MG63 (cell line): ENCODE data around the gene TMC2. TPM values are rescaled to one million over a fixed set of nuclear protein-coding genes. Genes with fewer than 3 reads are reported as not detected.
A peak's percentile ranks its signal among the peaks of the same experiment; 100 is the strongest.
"Not testable (repeated sequence)": the region's sequence is repeated elsewhere in the genome, so short reads cannot be mapped to it uniquely, and the experiment has no call there.

Source experiments
- DNase-seq: peaks from one replicate; pipeline ENCODE4 v3.0.0-alpha.2; 2020
- H3K27me3 ChIP-seq: fragments of 250-450 bp; sonication (Bioruptor Pico); 2 replicates; pipeline ENCODE4 v1.5.1; 2020; ENCODE audit warnings: mild to moderate bottlenecking, moderate library complexity
- H3K36me3 ChIP-seq: fragments of 250-450 bp; sonication (Bioruptor Pico); 2 replicates; pipeline ENCODE4 v1.5.1; 2020; ENCODE audit warnings: mild to moderate bottlenecking, moderate library complexity
- H3K4me3 ChIP-seq: fragments of 250-450 bp; sonication (Bioruptor Pico); 2 replicates; pipeline ENCODE4 v1.5.1; 2020; ENCODE audit warnings: mild to moderate bottlenecking, moderate library complexity
- H3K9me3 ChIP-seq: fragments of 250-450 bp; sonication (Bioruptor Pico); 2 replicates; pipeline ENCODE4 v1.5.1; 2020; ENCODE audit warnings: mild to moderate bottlenecking, moderate library complexity
- total RNA-seq: library from RNA; depleted of rRNA; stranded (reverse); fragments of >200 nt; shearing (Covaris generic); gene quantifications from 2 replicates; pipeline ENCODE4 v1.2.3, GENCODE V29; 2014; ENCODE audit warnings: low replicate concordance

Gene TMC2
- total RNA-seq, 1 experiment from 2014 or later, result not detected

DNA sequence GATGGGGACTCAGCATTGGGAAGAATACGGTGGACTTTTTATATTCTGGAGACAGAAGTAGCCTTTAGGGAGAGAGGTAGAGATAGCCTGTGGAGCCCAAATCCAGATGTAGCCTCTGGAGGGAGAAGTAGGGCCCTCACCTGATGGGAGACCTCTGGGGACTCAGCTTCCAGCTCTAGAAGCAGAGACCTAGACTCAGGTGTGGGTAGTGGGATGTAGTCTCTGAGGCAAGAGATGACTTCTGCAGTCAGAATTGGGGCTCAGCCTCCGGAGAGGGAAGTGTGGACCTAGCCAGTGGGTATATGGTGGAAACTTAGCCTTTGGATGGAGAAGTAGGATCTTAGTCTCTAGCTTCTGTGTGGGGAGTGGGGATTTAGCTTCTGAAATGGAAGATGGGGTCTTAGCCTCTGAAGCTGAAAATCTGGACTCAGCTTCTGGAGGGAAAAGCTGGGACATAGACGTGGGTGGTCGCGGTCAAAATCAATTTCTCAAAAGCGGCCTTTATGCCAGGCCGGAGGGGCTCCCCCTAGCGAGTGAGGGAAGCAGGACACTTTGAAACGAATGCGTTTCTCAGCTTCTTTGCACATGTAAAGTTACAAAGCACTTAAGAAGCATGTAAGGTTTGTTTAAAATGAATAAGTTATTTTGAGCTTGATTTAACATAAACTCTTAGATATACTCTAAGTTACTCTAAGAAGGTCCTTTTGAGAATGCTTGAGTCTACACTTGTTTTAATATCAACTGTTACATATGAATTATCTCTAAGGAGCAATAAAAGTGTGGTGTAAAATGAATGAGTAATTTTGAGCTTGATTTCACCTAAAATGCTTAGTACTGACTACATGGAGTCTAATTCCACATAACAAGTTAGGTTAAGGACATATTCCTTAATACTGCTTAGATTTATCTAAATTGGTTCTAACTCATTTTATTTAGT, 14.7 kb upstream of the TMC2 start:
- peak; percentile 19 for DNase-seq
- Histone ChIP-seq H3K9me3 (no peaks in the 10 kb centered on the region), H3K27me3 (no peaks in the 10 kb centered on the region), H3K36me3 (no peaks in the 10 kb centered on the region), H3K4me3 (no peak overlapping the region)

DNA sequence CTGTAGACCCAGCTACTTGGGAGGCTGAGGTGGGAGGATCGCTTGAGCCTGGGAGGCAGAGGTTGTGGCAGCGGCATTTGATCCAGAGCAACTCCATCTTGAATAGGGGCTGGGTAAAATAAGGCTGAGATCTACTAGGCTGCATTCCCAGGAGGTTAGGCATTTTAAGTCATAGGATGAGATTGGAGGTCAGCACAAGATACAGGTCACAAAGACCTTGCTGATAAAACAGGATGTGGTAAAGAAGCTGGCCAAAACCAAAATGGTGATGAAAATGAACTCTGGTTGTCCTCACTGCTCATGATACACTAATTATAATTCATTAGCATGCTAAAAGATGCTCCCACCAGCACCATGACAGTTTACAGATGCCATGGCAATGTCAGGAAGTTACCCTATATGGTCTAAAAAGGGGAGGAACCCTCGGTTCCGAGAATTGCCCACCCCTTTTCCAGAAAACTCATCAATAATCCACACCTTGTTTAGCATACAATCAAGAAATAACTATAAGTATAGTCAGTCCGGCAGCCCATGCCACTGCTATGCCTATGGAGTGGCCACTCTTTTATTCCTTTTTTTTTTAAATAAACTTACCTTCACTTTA, 13.4 kb upstream of the TMC2 start:
- H3K36me3 ChIP-seq, H3K4me3 ChIP-seq, H3K27me3 ChIP-seq, H3K9me3 ChIP-seq, DNase-seq: not testable (repeated sequence)

DNA sequence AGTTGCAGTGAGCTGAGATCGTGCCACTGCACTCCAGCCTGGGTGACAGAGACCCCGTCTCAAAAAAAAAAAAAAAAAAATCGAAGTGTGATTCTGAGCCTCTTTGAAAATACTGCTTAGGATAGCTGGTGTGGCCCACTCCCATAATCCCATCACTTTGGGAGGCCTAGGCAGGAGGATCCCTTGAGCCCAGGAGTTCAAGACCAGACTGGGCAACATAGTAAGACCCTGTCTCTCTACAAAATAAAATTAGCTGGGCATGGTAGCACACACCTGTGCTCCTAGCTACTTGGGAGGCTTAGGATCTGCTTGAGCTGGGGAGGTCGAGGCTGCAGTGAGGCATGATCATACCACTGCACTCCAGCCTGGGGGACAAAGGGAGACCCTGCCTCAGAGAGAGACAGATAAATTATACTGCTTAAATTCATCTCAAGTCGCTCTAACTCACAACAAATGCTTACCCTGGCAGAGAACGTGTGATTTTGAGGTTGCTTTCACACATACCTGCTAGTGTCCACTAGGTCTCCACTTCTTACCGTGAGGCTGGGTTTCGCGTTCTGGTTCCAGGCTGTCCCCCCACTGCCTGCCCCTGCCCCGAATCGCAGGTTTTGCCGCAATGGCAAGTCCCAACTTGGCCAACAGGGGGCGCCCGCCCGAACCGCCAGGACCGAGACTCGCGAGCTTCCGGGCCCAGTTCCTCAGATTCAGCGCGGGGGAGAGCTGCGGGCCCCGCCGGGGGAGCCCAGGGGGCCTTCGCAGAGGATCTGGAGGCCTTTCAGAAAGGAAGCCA, 12.3 kb upstream of the TMC2 start:
- peak; percentile 72 for DNase-seq
- Histone ChIP-seq H3K36me3 (no peaks in the 10 kb centered on the region), H3K9me3 (no peaks in the 10 kb centered on the region), H3K4me3 (peak overlapping the region; percentile 66), H3K27me3 (no peaks in the 10 kb centered on the region)

DNA sequence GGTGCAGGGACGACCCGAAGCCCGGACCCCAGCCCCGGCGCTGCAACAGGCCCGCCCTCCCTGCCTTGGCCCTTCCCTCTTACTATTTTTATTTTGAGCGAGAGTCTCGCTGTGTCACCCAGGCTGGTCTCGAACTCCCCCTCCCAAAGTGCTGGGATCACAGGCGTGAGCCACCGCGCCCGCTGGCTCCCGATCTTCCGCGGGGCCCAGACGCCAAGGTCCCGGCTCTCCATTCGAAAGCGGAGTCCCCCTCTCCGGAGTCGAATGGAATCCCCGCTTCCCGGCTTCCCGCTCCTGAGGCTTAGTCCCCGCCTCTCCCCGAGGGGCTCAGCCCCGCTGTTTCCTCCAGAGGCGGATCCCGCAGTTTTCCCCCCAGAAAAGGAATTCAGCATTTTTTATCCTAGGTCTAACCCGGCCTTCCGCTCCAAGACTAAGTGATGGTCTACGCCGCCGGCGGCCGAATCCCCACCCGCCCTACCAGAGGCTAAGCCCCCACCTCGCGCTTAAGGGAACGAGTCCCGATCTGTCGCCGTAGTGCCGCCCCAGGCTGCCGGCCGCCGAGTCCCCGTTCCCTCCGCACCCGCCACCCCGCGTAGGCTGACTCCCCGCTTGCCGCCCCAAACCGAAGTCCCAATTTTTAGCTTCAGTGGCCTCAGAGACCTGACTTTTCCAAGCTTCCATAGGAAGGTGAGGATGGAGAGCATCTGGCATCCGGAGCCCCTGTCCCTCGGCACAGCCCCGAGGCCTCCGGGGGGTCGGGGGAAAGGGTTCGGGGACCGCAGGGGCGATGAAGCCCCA, 11.5 kb upstream of the TMC2 start:
- Histone ChIP-seq H3K4me3 (peak overlapping the region; percentile 66), H3K36me3 (no peaks in the 10 kb centered on the region), H3K27me3 (no peaks in the 10 kb centered on the region), H3K9me3 (no peaks in the 10 kb centered on the region)
- peak; percentile 30 for DNase-seq

DNA sequence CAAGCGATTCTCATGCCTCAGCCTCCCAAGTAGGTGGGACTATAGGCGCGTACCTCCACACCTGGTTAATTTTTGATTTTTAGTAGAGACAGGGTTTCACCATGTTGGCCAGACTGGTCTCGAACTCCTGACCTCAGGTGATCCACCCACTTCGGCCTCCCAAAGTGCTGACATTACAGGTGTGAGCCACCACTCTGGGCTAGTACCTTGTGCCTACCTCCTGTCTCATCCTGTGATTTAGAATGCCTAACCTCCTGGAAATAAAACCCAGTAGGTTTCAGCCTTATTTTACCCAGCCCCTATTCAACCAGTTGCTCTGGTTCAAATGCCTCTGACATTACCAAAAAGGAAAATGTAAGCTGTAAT, 10.2 kb upstream of the TMC2 start:
- not testable (repeated sequence) for H3K27me3 ChIP-seq, H3K4me3 ChIP-seq, H3K9me3 ChIP-seq, DNase-seq, H3K36me3 ChIP-seq

DNA sequence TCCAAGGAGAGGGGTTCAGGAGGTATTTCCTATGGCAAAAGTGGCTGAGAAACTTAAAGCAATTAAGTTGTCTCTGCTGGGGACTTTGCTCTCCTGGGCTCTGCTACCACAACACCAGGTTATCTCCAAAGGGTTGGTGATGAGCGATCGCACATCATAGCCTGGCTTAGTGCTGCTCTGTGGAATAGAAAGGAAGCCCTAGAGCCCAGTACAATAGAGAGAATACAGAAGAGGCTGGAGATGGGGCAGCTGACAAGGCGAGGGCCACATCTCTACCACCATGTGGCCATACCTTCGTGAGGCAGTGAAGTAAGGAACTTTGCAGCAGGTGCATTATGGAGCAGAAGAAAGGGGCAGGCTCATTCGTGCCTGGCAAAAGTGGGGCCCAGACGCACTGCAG, 8.6 kb upstream of the TMC2 start:
- Histone ChIP-seq H3K27me3 (no peaks in the 10 kb centered on the region), H3K9me3 (no peaks in the 10 kb centered on the region), H3K4me3 (no peak overlapping the region), H3K36me3 (no peaks in the 10 kb centered on the region)
- no peak for DNase-seq

DNA sequence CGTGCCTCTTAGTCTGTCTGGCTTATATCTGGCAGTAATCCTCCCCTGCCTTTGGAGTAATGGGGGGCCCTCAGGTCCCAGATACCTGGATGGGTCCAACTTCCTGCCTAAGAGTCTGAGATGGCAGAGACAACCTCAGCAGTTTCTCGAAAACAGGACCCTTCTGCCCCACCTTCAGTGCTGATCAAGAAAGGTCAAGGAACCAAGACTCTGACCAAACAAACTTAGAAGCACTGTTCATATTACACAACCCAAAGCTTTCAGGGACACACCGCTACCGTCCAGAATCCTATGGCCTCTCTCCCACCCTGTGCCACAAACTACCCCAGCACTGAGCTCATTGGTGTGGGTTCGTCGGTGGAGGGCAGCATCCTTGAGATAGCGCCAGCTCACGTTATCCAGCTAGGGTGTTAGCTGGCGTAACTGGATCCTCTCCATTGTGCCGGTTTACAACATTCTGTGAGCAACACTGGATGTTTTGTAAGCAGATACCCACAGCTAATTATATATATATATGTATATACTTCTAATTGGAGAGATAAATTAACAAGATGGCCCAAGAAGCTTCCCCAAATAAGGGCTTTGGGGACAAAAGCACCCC, 7.6 kb upstream of the TMC2 start:
- Histone ChIP-seq H3K27me3 (no peaks in the 10 kb centered on the region), H3K36me3 (no peaks in the 10 kb centered on the region), H3K9me3 (no peaks in the 10 kb centered on the region), H3K4me3 (no peak overlapping the region)
- no peak for DNase-seq

DNA sequence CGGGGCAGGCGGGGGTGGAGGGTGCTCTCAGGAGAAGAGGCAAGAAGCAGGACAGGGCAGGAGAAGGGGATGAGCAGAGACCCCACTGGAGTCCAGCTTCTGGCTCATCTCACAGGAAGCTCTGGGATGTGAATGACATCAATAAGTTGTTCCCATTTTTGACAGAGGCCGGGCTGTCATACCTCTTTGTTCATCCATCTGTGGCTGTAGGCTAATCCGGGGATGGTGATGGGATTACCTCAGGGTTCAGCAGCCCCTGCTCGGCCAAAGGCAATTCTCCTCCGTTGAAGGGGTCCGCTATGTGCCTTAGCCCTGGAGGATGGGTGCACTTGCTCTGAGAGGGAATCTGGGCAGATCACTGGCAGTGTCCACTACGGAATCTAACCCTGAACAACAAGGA, 3.3 kb upstream of the TMC2 start:
- no peak overlapping the region for H3K4me3 ChIP-seq
- no peaks in the 10 kb centered on the region for H3K36me3 ChIP-seq
- H3K27me3 ChIP-seq, result no peaks in the 10 kb centered on the region
- no peaks in the 10 kb centered on the region for H3K9me3 ChIP-seq
- no peak for DNase-seq

DNA sequence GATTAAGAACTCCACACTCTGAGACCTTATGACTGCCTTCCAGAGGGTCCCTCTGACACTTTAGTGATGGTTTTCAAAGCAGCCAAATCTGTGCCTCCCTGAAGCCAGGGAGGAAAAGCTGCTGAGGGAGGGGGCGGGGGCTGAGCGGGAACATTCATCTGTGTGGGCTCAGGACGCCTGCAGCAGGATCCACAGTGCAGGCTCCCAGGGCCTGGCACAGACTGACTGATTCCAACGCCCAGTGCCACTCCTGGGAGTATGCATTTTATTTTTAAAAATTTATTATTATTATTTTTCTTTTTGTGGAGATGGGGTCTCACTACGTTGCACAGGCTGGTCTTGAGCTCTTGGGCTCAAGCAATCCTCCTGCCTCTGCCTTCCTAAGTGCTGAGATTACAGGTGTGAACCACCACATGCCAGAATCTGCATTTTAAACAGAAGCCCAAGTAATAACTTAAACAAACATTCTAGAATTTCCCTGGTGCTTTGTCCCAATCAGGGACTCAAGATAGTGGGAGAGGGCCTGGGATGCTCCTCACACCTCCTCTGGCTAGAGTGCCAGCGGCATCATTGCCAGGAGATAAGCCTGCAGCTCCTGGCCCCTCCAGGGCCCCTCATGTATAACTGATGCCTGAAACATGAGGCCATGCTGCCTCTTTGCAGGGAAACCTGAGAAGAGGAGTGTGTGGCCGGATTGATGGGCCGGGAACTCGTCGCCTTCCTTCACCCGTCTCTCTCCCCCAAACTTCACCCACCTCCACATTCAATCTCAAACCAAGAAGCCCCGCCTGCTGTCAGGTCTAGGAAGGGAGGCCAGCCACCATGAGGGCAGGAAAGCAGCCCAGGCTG, 438 bp upstream of the TMC2 start:
- no peak overlapping the region for H3K4me3 ChIP-seq
- H3K9me3 ChIP-seq, result no peaks in the 10 kb centered on the region
- H3K27me3 ChIP-seq, result no peaks in the 10 kb centered on the region
- H3K36me3 ChIP-seq, result no peaks in the 10 kb centered on the region
- DNase-seq, result no peak

DNA sequence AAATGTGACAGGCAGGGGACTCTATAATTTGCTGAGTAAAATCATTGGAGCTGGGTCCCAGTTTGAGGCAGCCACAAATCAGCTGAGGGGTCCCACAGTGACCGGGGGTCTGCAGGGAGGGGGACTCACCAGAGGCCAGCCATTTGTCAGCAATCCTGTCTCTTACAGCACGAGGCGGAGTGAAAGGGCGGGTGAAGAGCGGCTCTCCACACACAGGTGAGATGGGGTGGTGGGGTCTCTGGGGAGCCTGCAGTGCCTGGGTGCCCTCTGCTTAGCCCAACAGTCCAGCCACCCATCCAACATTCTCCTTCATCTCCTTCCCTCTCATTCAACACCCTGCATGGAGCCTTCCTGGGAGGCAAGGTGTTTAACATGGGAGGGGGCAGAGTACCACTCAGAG, 728 bp downstream of the TMC2 start:
- no peaks in the 10 kb centered on the region for H3K27me3 ChIP-seq
- no peaks in the 10 kb centered on the region for H3K36me3 ChIP-seq
- DNase-seq, result no peak

DNA sequence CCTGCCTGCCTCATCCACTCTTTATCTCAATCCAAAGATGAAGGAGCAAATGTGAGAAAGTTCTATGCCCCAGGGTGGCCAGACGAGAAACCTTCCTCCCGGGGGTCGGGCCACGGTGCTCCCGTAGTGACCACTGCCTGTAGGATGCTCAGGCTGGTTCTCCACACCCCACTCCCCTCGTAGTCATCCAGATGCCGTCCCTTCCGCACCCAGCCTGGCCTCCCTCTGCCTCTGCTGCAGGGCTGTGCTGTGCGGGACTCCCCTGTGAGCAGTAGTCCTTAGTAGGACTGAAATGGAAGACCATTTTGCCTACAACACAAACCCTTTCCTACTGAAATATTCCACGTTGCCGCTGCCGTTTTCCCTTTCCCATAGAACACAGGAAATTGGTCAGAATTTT, 2.0 kb downstream of the TMC2 start:
- H3K27me3 ChIP-seq, result no peaks in the 10 kb centered on the region
- no peaks in the 10 kb centered on the region for H3K36me3 ChIP-seq
- DNase-seq, result no peak
- H3K9me3 ChIP-seq, result no peaks in the 10 kb centered on the region
- H3K4me3 ChIP-seq, result no peak overlapping the region

More for the DNA sequence above, 728 bp downstream of the TMC2 start:
- H3K9me3 ChIP-seq, result no peaks in the 10 kb centered on the region
- H3K4me3 ChIP-seq, result no peak overlapping the region

DNA sequence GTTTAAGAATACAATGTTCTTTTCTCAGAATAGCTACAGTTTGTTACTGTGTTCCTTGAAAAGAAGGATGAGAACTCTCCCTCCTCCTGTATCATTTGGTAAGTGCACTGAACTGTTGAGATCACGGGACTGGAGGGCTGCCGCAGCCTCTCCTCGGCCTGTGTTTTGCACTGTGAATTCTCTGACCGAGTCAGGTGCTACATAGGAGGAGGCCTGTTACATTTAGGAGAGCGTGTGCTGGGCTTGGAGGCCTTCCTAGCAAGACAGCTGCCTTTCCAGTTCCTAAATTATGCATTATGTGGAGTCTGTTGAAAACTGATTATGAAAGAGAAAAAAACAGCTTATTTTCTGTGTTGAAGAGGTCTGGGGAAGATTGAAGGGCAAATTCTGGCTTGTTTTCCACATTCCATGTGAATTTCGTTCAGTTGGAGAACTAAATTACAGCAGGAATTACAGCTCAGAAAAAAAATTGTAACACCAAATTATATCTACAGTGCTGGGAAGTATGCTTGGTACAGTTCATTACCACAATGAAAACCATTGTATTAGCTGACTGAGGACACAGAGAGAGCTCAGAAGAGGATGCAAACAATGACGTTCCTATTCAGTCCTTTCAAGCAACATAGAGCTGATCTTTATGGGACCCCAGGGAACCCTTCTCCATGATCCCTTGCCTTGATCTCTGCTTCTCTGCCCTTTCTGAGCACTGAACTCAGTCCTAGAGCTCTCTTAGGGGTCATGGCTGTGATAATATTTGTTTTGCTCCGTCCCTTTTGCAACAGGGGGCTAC, 2.8 kb downstream of the TMC2 start:
- H3K4me3 ChIP-seq, result no peak overlapping the region
- no peaks in the 10 kb centered on the region for H3K36me3 ChIP-seq
- no peaks in the 10 kb centered on the region for H3K27me3 ChIP-seq

DNA sequence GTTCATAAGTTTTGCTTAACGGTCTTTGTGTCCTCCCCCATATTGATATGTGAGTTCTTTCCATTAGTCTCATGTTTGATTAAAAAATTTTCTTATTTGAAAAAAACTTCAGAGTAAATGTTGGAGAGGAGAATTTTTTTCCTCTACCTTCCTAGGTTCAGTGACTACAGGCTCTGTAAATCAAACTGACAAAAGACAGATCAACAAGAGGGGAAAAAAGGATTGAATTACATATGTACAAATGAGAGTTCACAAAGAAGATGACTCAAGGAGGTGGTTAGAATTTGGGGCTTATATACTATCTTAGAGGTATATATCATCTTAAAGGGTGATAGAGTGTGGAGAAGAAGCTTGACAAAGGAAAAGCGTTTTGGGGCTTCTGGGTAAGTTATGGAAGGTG, 5.6 kb downstream of the TMC2 start:
- no peak overlapping the region for H3K4me3 ChIP-seq
- H3K9me3 ChIP-seq, result no peaks in the 10 kb centered on the region
- no peaks in the 10 kb centered on the region for H3K27me3 ChIP-seq
- DNase-seq, result no peak
- no peaks in the 10 kb centered on the region for H3K36me3 ChIP-seq

More for the DNA sequence above, 2.8 kb downstream of the TMC2 start:
- no peaks in the 10 kb centered on the region for H3K9me3 ChIP-seq
- no peak for DNase-seq

DNA sequence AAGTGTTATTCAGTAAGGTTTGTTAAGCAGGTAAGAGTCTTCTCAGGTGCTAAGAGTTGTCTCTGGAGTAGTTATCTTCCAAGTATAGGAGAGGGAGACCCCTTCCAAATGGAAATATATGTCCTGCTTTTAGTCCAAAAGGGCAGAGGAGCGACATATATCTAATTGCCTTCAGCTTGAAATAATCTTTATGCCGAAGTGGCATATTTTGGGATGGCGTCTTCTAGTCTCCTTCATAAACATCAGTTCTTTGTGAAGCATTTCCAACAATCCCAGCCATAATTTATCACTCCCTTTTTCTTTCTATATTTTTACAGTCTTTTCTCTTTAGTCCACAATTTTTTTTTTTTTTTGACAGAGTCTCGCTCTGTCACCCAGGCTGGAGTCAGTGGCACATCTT, 6.0 kb downstream of the TMC2 start:
- no peaks in the 10 kb centered on the region for H3K9me3 ChIP-seq
- no peak for DNase-seq
- no peaks in the 10 kb centered on the region for H3K36me3 ChIP-seq
- H3K4me3 ChIP-seq, result no peak overlapping the region
- 0 out of 2 replicates have a peak, but pooled peaks cover 3% of the 10 kb centered on the region for H3K27me3 ChIP-seq

DNA sequence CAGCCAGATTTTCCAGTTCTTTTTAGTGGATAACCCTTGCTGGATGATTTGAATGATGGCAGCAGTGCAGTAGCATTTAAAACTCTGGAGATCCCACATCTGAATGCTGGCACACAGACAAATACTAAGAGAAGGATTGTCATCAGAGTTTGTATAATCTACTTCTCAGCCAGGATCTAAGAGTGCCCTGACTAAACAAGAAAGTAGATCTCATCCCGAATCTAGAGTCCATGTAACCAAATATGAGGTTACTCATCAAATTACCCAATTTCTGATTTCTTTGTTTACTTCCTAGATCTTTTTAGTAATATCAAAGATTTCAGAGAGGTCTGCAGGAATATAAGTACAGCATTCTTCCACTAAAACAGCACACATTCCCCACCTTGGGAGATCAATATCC, 7.8 kb downstream of the TMC2 start:
- H3K4me3 ChIP-seq, result no peak overlapping the region
- no peak for DNase-seq
- H3K27me3 ChIP-seq, result 0 out of 2 replicates have a peak, but pooled peaks cover 3% of the 10 kb centered on the region
- no peaks in the 10 kb centered on the region for H3K9me3 ChIP-seq
- H3K36me3 ChIP-seq, result no peaks in the 10 kb centered on the region
